ENCODE results near the gene TOMM40L.
A peak's percentile ranks its signal among the peaks of the same experiment; 100 is the strongest.

TOMM40L gene

DNA sequence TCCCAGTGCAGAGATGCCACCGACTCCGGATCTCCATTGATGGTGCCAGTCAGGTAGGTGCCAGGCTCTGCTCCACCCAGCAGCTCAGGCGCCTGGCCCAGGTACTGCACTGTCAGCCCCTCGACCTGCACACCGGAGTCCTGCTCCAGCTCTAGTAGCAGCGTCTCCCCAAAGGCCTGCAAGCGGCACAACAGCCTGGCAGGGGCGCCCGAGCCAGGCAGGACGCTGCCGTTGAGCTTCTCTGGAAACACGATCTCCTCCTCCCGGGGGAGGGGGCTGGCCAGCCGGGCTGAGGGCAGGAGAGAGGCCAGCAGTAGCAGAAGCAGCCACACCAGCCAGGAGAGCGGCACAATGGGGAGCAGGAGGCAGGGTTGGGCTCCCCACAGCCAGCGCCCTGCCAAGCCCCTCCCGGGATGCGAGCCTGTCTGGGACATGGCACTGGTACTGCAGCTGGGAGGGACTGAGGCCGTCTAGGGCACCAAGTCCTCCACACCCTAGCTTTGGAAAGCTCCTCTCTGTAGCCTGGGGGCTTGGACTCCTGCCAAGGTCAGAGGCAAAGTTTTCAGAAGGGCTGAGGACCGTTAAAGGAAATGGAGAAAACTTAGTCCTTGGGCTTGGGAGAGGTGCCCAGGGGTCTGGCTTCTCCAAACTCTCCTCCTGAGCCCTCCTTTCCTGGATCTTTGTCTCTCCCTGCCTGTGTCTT, 27.5 kb upstream of the TOMM40L start:
- DNase-seq = no peak

DNA sequence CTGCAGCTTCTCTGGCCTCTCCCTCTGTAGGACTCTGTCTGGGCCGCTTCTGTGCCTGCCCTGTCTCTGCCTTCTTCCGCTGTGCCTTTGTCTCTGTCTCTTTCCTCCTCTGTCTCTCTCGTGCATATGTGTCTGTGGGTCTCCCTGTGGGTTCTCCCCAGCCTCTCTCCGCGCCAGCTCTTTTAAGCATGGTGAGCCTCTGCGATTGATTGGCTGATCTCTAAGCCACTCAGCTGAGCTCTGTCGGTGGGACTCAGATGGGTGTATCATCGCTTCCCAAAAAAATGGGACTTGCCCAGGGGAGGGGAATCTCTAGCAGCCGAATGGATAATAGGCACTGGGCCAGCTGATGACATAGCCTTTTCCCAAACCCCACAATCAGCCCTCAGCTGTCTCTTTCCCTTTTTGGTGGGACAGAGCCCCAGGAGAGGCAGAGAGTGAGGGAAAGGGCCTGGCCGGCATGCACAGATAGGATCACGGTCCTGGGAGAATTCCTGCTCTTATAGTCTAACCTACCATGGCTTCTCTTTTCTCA, 26.9 kb upstream of the TOMM40L start, which contains the start of gene ADAMTS4:
Gene ADAMTS4 (minus strand): TSS at position 158 of the 535 bp plus-strand sequence. CDS start 427 bp downstream, outside the sequence.
- DNase-seq = no peak

GRCh38 chr1:161199506-161200139, 26.2 kb upstream of the TOMM40L start:
- DNase-seq = no peak

DNA sequence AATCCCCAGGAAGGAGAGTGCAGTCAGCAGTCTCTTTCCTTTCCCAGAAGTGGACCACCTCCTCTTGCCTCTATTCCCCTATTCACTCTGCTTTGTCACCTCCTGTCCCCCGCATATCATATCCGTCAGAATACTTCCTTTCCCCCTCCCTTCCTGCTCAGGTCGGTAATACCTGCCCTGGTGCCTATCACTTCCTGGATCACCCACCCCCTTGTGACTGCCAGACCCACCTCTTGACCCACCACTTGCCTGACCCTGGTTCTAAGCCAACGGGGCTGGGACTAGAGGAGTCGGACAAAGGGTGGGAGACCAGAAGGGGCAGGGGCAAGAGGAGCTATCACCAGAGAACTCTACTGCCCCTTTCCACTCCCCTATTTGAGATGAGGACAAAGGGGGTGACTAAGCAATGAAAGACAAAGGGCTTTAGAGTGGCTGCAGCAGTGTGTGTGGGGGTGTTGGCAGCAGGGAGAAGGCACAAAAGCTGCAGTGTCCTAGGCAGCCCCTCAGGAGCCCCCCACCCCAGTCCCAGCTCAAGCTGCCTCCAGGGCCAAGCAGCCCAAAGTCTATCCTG, 25.4 kb upstream of the TOMM40L start:
- DNase-seq = no peak

DNA sequence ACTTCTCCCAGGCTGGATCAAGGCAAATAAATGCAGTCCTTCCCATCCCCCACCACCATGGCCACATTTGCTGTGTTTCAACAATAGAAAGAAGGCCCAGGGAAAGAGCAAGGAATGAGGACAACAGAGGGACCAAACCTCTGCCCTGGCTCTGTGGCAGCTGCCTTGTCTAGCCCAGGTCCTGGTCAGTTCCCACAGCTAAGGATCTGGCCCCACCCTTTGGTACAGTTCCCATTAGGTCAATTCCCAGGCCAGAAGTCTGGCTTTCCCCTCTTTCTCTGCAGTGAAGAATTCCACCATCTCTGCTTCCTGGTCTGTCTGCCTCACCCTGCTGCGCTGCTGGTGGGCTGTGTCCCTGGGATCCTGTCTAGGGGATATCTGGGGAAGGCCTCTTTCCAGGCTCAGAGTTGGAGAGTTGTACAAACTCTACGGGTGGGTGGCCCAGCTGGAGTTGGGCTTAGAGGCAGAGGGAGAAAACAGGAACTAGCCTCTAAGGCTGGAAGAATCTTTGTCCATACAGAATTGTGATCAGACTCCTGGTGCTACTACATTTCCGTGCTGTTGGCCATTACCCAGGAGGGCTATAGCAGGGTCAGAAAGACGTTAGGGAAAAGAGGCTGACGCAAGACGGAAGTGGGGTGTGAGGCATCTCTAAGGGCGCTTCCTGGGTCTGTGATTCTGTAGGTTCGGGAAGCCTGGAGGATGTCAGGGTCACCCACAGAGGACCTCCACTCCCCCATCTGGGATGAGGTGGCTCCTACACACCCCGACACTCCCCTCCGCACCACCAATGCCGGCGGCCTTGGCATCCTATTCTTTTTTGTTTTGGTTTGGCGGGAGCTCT, 24.6 kb upstream of the TOMM40L start:
- no peak for DNase-seq

DNA sequence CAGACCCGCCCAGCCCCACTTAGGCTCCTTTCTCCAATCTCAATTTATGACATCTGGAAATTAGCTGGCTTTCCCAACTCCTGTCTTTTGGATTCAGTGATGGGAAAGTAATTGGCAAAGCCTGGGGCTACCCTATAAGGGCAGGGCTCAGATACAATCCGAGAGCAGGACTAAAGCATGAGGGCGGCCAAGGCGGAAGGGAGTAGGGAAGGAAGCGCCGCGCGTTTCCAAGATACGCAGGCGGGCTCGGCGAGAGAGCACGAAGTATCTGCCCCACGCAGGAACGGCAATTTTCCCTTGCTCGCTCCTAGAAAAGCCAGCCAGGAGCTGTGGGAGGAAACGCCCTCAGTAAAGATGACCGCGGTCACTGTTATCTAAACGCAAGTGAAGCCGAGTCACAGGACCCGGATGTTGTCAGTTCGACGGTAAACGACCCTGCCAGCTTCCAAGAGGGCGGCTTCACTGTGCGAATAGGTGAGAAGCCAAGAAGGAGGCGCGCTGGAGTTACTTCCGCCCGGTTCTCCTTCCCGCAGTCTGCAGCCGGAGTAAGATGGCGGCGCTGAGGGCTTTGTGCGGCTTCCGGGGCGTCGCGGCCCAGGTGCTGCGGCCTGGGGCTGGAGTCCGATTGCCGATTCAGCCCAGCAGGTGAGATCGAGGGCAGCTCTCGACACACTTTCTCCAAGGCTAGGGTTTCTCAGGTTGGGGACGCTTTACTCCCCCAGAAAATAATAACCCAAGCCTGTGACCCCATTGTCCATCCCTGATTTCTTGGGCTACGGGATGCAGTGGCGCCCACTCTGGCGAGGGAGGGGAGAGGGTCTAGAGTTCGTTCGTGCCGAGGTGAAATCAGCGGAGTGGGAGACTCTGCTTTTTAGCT, 23.8 kb upstream of the TOMM40L start, which contains the start of gene NDUFS2:
Gene NDUFS2 (plus strand): TSS at position 532 of the 877 bp plus-strand sequence. CDS start 19 bp downstream, at position 551.
- DNase-seq = peak; percentile 99

- no peak for DNase-seq
Measured at GRCh38 chr1:161206411-161207140, 19.3 kb upstream of the TOMM40L start.

DNA sequence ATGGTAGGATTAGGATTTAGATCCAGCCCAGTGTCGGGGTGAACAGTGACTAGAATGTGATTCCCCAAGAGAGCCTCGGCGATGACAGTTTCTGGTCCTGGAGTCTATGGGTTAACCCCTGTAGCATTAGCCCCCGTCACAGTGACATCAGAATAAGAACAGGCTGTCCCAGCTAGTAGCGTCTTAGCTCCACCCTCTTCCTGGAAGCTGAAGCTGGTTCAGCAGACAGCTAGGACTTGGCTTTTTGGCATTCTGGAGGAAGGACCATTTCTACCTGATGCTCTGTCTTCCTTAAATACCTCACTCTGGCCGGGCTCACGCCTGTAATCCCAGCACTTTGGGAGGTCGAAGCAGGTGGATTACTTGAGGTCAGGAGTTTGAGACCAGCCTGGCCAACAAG, 18.7 kb upstream of the TOMM40L start:
- DNase-seq = no peak

DNA sequence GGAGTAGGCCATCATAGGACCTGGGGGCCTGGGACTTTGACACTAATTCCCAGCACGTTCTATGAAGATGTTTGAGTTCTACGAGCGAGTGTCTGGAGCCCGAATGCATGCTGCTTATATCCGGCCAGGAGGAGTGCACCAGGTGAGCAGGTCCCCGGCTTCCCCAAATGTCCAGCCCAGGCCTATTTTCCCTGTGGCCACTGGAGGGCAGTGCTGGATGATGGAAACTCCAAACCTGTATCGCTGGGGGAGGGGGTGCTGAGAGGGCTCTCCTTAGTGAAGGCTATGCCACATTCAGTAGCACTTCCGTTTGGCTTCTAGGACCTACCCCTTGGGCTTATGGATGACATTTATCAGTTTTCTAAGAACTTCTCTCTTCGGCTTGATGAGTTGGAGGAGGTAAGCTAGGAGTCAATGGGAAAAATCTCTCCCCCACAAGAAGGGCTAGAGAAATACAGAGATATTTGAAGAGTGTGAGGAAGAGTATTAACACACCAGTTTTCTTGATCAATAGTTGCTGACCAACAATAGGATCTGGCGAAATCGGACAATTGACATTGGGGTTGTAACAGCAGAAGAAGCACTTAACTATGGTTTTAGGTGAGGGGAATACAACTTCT, 16.0 kb upstream of the TOMM40L start:
- DNase-seq = peak; percentile 54

DNA sequence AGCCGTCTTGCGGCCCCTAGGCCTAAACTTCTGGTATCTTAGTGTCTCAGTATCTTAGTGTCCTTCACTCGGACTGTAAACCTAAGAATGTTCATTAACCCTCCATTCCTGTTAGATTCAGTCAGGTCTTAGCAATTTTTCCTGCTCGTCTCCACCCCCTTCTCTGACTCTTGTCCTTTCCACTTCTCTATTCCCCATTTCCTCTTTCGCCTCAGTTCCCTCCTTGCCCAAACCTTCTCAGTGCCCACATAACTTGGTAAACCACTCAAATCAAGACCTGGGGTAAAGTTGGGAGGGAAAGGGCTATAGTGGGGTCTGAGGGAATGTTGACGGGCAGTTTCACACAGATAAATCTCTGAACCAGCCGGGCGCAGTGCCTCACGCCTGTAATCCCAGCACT, 11.5 kb upstream of the TOMM40L start:
- no peak for DNase-seq

GRCh38 chr1:161215076-161215475, 10.8 kb upstream of the TOMM40L start, which contains the start of gene FCER1G:
Gene FCER1G (plus strand): TSS chr1:161215295. CDS start chr1:161215322, 27 bp downstream.
- DNase-seq = no peak

DNA sequence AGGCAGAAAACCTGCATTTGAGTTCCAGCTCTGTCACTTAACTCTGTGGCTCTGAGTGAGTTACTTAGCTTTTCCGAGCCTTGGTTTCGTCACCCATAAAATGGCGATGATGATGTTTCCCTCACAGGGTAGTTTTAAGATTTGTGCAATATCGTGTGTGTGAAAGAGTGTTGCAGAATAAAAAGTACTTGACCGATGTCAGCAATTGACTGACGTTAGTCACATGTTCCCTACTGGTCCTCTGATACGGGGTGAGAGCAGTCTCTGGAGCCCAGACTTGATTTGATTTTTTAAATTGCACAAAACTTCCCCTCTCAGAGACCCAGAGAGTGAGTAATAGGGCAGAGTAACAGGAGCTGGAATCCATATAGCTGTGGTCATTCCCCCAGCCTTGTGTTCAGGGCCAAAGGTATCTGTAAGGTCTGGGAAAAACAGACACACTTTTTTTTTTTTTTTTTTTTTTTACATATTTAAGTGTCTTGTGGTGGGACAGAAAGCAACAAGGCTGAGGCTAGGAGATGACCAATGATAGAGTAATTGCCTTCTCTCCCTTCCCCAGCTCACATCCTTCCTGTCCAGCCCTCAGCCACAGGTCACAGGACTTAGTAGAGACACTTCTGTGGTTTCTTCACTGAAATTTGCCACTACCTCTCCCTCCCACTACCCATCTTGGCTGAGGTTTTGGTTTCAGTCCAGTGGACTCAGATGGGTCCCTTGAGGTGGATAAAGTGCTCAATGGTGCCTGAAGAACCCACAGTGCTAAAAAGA, 8.7 kb upstream of the TOMM40L start:
- no peak for DNase-seq

DNA sequence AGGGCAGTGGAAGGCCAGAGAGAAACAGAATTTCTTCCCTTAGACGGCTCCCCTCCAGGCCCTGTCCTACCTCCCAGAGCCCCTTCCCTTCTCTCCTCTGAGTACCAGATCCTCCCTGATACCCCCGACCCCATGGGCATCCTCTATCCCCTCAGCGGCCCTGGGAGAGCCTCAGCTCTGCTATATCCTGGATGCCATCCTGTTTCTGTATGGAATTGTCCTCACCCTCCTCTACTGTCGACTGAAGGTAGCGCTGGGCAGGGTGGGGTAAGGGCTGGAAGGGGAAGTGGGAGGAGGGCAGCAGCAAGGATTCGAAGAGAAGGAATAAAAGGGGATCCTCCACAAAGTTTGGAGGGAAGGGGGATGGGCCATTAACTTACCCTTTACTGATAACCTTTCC, 8.0 kb upstream of the TOMM40L start:
- DNase-seq = no peak

DNA sequence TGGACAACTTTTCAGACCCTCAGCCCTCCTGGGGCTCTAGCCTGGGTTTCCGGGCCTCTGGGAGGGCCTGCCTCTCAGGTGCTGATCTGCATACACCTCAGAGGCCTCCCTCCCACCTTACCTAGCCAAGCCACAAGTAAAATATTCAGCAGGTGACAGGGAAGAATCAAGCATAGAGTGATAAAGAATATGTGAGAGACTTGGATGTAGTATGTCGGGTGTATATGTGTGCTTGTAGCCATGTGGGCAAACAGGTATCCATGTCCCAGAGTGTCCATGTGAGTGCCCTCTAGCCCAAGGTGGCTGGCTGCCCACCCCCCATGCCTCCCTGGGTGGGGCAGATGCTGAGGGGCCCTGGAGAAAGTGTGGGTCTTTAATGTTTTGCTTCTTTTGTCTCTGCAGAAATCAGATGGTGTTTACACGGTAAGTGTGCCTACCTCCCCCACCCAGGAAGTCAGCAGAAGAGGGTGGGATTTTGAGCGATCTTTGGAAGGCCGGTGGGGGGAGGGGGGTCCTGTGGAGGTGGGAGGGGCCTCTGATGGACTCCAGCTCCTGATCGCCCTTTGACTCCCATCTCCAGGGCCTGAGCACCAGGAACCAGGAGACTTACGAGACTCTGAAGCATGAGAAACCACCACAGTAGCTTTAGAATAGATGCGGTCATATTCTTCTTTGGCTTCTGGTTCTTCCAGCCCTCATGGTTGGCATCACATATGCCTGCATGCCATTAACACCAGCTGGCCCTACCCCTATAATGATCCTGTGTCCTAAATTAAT, 7.4 kb upstream of the TOMM40L start:
- no peak for DNase-seq

DNA sequence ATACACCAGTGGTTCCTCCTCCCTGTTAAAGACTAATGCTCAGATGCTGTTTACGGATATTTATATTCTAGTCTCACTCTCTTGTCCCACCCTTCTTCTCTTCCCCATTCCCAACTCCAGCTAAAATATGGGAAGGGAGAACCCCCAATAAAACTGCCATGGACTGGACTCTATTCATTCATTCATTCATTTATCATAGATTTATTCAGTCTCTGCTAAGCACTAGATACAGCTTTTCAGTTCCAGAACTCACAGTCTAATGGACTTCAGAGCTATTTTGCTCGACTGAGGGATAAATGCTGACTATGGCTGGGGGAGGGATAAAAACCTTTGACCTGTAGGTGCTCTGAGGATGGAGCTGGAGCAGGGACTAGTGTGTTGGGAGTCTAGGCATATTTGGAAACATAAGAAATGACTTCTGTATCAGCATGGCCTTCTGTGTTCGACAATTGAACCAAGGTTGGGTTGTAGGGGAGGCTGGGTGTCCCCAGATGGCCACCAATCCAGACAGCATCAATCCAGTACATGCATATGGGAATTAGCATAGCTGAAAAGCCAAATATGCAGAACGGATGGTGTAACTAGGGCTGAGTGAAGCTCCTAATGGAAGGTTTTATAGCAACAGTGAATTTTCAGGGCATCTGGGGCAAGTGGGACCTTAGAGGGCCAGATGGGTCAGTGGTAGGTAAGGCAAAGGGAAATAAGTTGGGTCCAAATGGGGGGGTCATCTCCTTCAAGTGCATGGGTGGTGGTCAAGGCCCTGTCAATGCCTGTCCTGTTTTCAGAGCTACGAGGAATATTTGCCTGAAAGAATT, 6.6 kb upstream of the TOMM40L start:
- DNase-seq = no peak

GRCh38 chr1:161220002-161220401, 5.9 kb upstream of the TOMM40L start:
- DNase-seq = no peak

DNA sequence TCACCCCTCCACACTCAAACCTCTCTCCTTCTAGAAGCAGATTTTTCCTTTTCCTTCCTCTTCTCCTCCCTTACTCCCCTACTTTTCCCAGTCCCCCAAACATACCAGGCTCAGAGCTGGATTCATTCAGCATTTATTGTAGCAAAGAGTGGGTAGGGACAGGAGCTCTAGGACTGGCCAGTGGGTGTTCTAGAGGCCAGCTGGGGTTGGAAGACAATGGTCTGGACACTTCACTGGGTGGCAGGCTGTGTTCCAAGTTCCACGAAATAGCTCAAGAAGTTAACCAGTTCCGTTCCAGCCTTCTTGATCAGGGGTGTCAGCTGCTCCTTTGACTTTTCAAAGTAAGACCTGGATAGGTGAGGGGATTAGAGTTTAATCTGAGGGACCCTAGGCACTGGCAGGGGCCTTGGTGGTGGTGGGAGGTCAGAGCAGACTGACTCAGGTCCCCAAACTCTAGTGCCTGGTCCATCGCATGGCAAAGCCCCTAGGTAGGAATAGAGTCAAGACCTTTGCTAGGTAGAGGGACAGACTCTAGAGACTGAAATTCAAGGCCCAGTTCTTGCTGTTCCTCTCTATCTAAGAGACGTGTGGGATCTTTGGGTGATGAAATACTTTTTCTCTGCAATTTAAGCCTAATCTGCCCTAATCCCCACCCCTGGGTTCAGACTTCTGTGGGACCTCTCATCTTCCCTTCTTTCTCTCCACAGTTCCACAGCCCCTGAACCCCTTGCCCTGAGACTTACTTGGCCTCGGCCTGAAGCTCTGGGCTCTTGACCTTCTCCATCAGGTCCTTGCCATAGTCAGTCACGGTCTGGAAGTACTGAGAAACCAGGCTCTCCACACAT, 3.5 kb upstream of the TOMM40L start:
- DNase-seq = no peak

Data from NCI-H2171 treated with DMSO at 0.1 percent for 48 hours (cell line).